Measurements from ENCODE around the gene MEGF11.

- TF ChIP-seq, protein P1, sequence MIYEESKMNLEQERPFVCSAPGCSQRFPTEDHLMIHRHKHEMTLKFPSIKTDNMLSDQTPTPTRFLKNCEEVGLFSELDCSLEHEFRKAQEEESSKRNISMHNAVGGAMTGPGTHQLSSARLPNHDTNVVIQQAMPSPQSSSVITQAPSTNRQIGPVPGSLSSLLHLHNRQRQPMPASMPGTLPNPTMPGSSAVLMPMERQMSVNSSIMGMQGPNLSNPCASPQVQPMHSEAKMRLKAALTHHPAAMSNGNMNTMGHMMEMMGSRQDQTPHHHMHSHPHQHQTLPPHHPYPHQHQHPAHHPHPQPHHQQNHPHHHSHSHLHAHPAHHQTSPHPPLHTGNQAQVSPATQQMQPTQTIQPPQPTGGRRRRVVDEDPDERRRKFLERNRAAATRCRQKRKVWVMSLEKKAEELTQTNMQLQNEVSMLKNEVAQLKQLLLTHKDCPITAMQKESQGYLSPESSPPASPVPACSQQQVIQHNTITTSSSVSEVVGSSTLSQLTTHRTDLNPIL (CRISPR knock-in tag; IDR thresholded peaks at IDR 0.05; ENCODE audit: low read depth), result no peak
- TF ChIP-seq TOX (CRISPR knock-in tag; IDR thresholded peaks at IDR 0.05; ENCODE audit: borderline replicate concordance) (no peak), ZFP30 (CRISPR knock-in tag; IDR thresholded peaks at IDR 0.05) (no peak), OSR1 (CRISPR knock-in tag; IDR thresholded peaks at IDR 0.05) (no peak), RARB (CRISPR knock-in tag; IDR thresholded peaks at IDR 0.05) (no peak), ZNF565 (CRISPR knock-in tag; conservative IDR thresholded peaks at IDR 0.05; ENCODE audit: low read depth) (no peak), PATZ1 (CRISPR knock-in tag; IDR thresholded peaks at IDR 0.05; ENCODE audit: borderline replicate concordance) (no peak), GLIS3 (CRISPR knock-in tag; IDR thresholded peaks at IDR 0.05) (no peak), ZFP3 (CRISPR knock-in tag; IDR thresholded peaks at IDR 0.05) (no peak)
- TF ChIP-seq, protein P2, sequence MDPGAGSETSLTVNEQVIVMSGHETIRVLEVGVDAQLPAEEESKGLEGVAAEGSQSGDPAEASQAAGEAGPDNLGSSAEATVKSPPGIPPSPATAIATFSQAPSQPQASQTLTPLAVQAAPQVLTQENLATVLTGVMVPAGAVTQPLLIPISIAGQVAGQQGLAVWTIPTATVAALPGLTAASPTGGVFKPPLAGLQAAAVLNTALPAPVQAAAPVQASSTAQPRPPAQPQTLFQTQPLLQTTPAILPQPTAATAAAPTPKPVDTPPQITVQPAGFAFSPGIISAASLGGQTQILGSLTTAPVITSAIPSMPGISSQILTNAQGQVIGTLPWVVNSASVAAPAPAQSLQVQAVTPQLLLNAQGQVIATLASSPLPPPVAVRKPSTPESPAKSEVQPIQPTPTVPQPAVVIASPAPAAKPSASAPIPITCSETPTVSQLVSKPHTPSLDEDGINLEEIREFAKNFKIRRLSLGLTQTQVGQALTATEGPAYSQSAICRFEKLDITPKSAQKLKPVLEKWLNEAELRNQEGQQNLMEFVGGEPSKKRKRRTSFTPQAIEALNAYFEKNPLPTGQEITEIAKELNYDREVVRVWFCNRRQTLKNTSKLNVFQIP (CRISPR knock-in tag; IDR thresholded peaks at IDR 0.05; ENCODE audit: borderline replicate concordance, low read depth), result no peak
Observed at GRCh38 chr15:66046751-66047150, 206.8 kb downstream of the MEGF11 start.
